SK-N-SH (cell line): ENCODE results near the gene KIF25.

Experiments used
- NFIC ChIP-seq: IDR thresholded peaks from 2 replicates; pipeline ENCODE4 v1.4.0; 2012; ENCODE audit warnings: borderline replicate concordance
- RCOR1 ChIP-seq: fragments of 150-350 bp; IDR thresholded peaks from 2 replicates; pipeline ENCODE4 v1.6.1; 2017; ENCODE audit warnings: antibody characterized with exemption, low read length
- TEAD4 ChIP-seq: IDR thresholded peaks from 2 replicates; pipeline ENCODE4 v1.4.0; 2012; ENCODE audit warnings: mild to moderate bottlenecking, borderline replicate concordance; ENCODE audit not compliant: insufficient read depth
- TF ChIP-seq, protein P1 (sequence below): fragments of 200-600 bp; sonication (generic); IDR thresholded peaks from 2 replicates; pipeline ENCODE4 v1.6.1; 2017; ENCODE audit warnings: antibody characterized with exemption, mild to moderate bottlenecking, moderate library complexity
- TF ChIP-seq, protein P2 (sequence below): IDR thresholded peaks from 2 replicates; pipeline ENCODE4 v1.4.0; 2012; ENCODE audit warnings: low read depth
- TF ChIP-seq, protein P3 (sequence below): fragments of 150-350 bp; IDR thresholded peaks from 2 replicates; pipeline ENCODE4 v1.6.1; 2017; ENCODE audit warnings: antibody characterized with exemption, low read length, low read depth, borderline replicate concordance

DNA sequence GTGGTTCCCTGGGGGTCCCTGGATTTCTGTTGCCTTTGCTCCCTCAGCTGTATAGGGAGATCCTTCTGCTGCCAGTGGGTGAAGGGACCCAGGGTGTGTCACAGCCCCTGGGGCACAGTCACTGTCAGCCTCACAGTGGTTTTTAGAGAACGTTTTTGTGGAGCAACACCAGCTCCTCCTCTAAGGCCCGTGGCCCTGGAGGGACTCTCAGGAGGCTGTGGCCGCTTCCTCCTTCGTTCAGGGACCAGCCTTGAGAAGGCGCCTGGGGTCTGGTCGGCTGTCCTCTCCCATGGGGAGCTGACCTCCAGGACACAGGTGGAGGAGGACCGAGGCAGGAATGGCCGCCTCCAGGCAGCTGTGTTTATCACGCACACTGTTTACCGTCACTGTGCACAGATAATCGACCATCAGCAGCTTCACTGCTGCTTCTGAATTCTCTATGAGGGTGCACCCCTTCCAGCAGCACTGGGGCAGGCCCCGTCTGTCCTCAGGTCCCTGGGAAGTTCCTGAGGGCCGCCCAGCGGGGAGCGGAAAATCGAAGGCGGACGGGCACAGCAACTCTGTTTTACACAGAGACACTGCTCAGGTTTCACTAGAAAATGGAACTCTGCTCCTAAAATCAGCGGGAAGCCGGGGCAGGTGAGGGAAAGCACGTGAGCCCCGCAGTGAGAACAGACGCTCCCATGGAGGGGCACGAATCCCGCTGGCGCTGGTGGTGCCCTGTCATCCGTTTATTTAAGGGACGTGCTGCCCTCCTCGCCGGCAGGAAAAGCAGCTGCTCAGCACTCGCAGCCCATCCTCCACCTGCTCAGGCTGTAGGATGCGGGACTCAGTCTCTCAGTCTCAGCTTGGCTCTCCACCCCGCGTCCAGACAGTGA is 92.0 kb downstream of the KIF25 start:
- TF ChIP-seq NFIC (no peak), TEAD4 (no peak), RCOR1 (no peak)
- TF ChIP-seq, protein P1, sequence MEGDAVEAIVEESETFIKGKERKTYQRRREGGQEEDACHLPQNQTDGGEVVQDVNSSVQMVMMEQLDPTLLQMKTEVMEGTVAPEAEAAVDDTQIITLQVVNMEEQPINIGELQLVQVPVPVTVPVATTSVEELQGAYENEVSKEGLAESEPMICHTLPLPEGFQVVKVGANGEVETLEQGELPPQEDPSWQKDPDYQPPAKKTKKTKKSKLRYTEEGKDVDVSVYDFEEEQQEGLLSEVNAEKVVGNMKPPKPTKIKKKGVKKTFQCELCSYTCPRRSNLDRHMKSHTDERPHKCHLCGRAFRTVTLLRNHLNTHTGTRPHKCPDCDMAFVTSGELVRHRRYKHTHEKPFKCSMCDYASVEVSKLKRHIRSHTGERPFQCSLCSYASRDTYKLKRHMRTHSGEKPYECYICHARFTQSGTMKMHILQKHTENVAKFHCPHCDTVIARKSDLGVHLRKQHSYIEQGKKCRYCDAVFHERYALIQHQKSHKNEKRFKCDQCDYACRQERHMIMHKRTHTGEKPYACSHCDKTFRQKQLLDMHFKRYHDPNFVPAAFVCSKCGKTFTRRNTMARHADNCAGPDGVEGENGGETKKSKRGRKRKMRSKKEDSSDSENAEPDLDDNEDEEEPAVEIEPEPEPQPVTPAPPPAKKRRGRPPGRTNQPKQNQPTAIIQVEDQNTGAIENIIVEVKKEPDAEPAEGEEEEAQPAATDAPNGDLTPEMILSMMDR, result no peak
- TF ChIP-seq, protein P2, sequence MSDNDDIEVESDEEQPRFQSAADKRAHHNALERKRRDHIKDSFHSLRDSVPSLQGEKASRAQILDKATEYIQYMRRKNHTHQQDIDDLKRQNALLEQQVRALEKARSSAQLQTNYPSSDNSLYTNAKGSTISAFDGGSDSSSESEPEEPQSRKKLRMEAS, result no peak
- TF ChIP-seq, protein P3, sequence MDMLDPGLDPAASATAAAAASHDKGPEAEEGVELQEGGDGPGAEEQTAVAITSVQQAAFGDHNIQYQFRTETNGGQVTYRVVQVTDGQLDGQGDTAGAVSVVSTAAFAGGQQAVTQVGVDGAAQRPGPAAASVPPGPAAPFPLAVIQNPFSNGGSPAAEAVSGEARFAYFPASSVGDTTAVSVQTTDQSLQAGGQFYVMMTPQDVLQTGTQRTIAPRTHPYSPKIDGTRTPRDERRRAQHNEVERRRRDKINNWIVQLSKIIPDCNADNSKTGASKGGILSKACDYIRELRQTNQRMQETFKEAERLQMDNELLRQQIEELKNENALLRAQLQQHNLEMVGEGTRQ, result no peak
